Measurements from ENCODE around the gene PRUNE2. TPM values are rescaled to one million over a fixed set of nuclear protein-coding genes. Genes with fewer than 3 reads are reported as not detected.

The PRUNE2 gene
- total and polyA plus RNA-seq, 12 donors: 0.87 to 5.7 (median 1.6) TPM

- H3K4me3 ChIP-seq: no peak overlapping the region
- intact Hi-C loops (cut with DNase I): loop anchor here in 1 of 10 donors (10.0 kb wide), 2 partner anchors 177 to 337 kb away; no protein-coding TSS in a partner anchor
- H3K27me3 ChIP-seq: peaks cover 0 to 15% (median 0%) of the 10 kb centered on the region in 7 donors
- no peaks in the 10 kb centered on the region for H3K9me3 ChIP-seq
- ATAC-seq (no peak), DNase-seq (no peak)
- TF ChIP-seq CTCF (IDR thresholded peaks at IDR 0.05): no peak
- no peaks in the 10 kb centered on the region for H3K36me3 ChIP-seq
- peaks cover 0 to 16% (median 0%) of the 10 kb centered on the region in 9 donors for H3K4me1 ChIP-seq
- H3K27ac ChIP-seq: peak overlapping the region in 5 of 10 donors; percentile 11 to 71 (median 26)
- 93 to 95% methylated on average over 1 of the region's 1 CpG for WGBS, 2 donors
Measured at GRCh38 chr9:76817489-76817888, 88.4 kb downstream of the PRUNE2 start.

DNA sequence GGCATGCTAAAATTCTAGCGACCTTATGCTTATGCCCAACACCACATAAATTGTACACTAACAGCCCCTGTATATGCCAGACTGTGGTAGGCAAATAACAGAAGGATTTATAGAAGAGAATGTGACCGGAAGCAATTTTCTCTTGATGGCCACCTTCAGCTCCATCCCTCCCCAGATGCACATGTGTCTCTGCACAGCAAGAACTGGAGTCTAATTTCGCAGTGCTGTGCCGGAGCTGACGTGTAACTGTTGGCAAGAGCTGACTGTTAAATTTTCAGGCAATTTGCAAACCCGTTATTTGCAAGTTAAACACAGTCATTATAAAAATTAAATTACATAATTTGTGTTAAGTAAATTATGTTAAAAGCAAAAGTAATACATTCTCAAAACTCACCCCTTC is 93.3 kb downstream of the PRUNE2 start:
- Histone ChIP-seq H3K4me1 (peaks cover 0 to 2% (median 0%) of the 10 kb centered on the region in 9 donors), H3K4me3 (no peak overlapping the region), H3K36me3 (no peaks in the 10 kb centered on the region), H3K27ac (no peak overlapping the region), H3K27me3 (peaks cover 0 to 37% (median 20%) of the 10 kb centered on the region in 7 donors), H3K9me3 (no peaks in the 10 kb centered on the region)
- no peak for TF ChIP-seq CTCF (IDR thresholded peaks at IDR 0.05)
- ATAC-seq (no peak), DNase-seq (no peak)
- intact Hi-C loops (cut with DNase I): loop anchor here in 6 of 10 donors (5.0 to 10.0 kb wide), 5 partner anchors 182 to 342 kb away; no protein-coding TSS in a partner anchor
- 80 to 81% methylated on average over 6 of the region's 6 CpGs for WGBS, 2 donors

DNA sequence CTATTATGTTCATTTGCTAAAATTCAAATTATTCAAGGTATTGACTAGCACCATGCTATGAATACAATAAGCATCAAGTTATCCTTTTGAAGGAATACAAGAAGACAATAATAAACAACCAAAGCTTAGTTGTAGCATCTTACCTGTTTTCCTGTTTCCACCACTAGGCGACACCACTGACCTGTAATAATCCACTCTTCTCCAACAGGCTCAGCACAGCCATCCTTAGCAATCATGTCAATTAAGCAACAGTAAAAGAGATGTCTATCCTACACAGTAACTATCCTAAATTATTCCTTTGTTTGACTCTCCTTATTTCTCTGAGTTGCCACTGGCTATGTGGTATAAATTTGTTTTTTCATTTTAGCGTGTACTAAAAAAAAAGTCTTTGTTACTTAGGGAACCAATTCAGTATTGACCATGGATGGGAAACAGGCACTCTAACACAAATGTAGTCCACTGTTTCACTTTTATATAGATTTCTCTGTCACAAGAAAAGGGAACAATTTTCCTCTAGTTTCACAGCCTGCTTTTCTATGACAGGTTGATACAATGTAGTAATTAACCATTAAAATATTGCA is 95.4 kb downstream of the PRUNE2 start:
- no peaks in the 10 kb centered on the region for H3K9me3 ChIP-seq
- ATAC-seq (peak in 6 of 8 donors; percentile 46 to 83 (median 58)), DNase-seq (peak in 1 of 2 donors; percentile 25)
- no peaks in the 10 kb centered on the region for H3K4me1 ChIP-seq
- intact Hi-C loops (cut with DNase I): loop anchor here (1.0 to 10.0 kb wide), 10 partner anchors 184 to 344 kb away; no protein-coding TSS in a partner anchor
- 32 to 34% methylated on average over 2 of the region's 2 CpGs for WGBS, 2 donors
- no peak overlapping the region for H3K27ac ChIP-seq
- peaks cover 0 to 37% (median 23%) of the 10 kb centered on the region in 7 donors for H3K27me3 ChIP-seq
- H3K4me3 ChIP-seq: no peak overlapping the region
- no peaks in the 10 kb centered on the region for H3K36me3 ChIP-seq
- peak; percentile 36 to 80 (median 70) for TF ChIP-seq CTCF (IDR thresholded peaks at IDR 0.05)

- no peaks in the 10 kb centered on the region for H3K36me3 ChIP-seq
- TF ChIP-seq CTCF (IDR thresholded peaks at IDR 0.05): no peak
- H3K9me3 ChIP-seq: no peaks in the 10 kb centered on the region
- DNase-seq (no peak), ATAC-seq (no peak)
- 43 to 48% methylated on average over 5 of the region's 5 CpGs for WGBS, 2 donors
- H3K27ac ChIP-seq: no peak overlapping the region
- H3K27me3 ChIP-seq: peaks cover 0 to 40% (median 26%) of the 10 kb centered on the region in 7 donors
- H3K4me3 ChIP-seq: no peak overlapping the region
- intact Hi-C loops (cut with DNase I): no loop called here
- H3K4me1 ChIP-seq: no peaks in the 10 kb centered on the region
Measured at GRCh38 chr9:76808636-76809035, 97.3 kb downstream of the PRUNE2 start.

Data from heart right ventricle (tissue), 16 donors.